DOHH2 (cell line): ENCODE measurements around the gene SBF1.

Experiments
- H3F3A ChIP-seq: fragments of 200-600 bp; sonication (generic), shearing (Covaris generic); 2 replicates; pipeline ENCODE4 v1.6.0; 2016; ENCODE audit warnings: antibody characterized with exemption, mild to moderate bottlenecking; ENCODE audit not compliant: control insufficient read depth, insufficient read depth
- H3K27ac ChIP-seq: fragments of 200-600 bp; sonication (generic); 2 replicates; pipeline ENCODE4 v1.5.1; 2014; ENCODE audit warnings: low read depth, mild to moderate bottlenecking, low read length, moderate library complexity
- H3K27me3 ChIP-seq: fragments of 200-600 bp; sonication (generic); 2 replicates; pipeline ENCODE4 v1.6.1; 2014; ENCODE audit warnings: mild to moderate bottlenecking, low read length, mixed read lengths; ENCODE audit not compliant: control insufficient read depth
- H3K36me3 ChIP-seq: fragments of 200-600 bp; sonication (generic); 2 replicates; pipeline ENCODE4 v1.6.1; 2014; ENCODE audit warnings: mild to moderate bottlenecking, low read length, moderate library complexity, mixed read lengths; ENCODE audit not compliant: control insufficient read depth
- H3K4me1 ChIP-seq: fragments of 200-600 bp; sonication (generic); 2 replicates; pipeline ENCODE4 v1.6.1; 2014; ENCODE audit warnings: mild to moderate bottlenecking, low read length, mixed read lengths; ENCODE audit not compliant: control insufficient read depth
- H3K4me2 ChIP-seq: fragments of 200-600 bp; sonication (generic); 2 replicates; pipeline ENCODE4 v1.6.0; 2014; ENCODE audit warnings: mild to moderate bottlenecking, low read length, moderate library complexity
- H3K4me3 ChIP-seq: fragments of 200-600 bp; sonication (generic); 2 replicates; pipeline ENCODE4 v1.5.1; 2014; ENCODE audit warnings: mild to moderate bottlenecking, low read length, mixed read lengths
- H3K79me2 ChIP-seq: fragments of 200-600 bp; sonication (generic); 2 replicates; pipeline ENCODE4 v1.6.1; 2014; ENCODE audit warnings: mild to moderate bottlenecking, low read length, mixed read lengths; ENCODE audit not compliant: control insufficient read depth
- H3K9me2 ChIP-seq: fragments of 200-600 bp; sonication (generic); replicated peaks from 2 replicates; pipeline ENCODE4 v1.6.1; 2014; ENCODE audit warnings: mild to moderate bottlenecking, low read length, mixed read lengths; ENCODE audit not compliant: control insufficient read depth
- H3K9me3 ChIP-seq: fragments of 200-600 bp; sonication (generic); 2 replicates; pipeline ENCODE4 v1.6.1; 2014; ENCODE audit warnings: antibody characterized with exemption, low read length, mixed read lengths; ENCODE audit not compliant: control insufficient read depth, insufficient read depth
- H4K20me1 ChIP-seq: fragments of 200-600 bp; sonication (generic); 2 replicates; pipeline ENCODE4 v1.6.0; 2014; ENCODE audit warnings: low read depth, mild to moderate bottlenecking, antibody characterized with exemption, low read length, moderate library complexity; ENCODE audit not compliant: control insufficient read depth, insufficient read depth
- EZH2phosphoT487 ChIP-seq: fragments of 200-600 bp; sonication (generic); IDR thresholded peaks from 2 replicates; pipeline ENCODE4 v1.6.1; 2017; ENCODE audit warnings: borderline replicate concordance, mild to moderate bottlenecking, antibody characterized with exemption, low read length, moderate library complexity, mixed read lengths
- TF ChIP-seq, protein P1 (sequence below): fragments of 200-600 bp; sonication (generic); IDR thresholded peaks from one replicate; pipeline ENCODE4 v1.5.1; 2014; ENCODE audit warnings: antibody characterized with exemption, mild to moderate bottlenecking, low read depth, low read length; ENCODE audit not compliant: poor library complexity, severe bottlenecking

SBF1 gene

GRCh38 chr22:50507991-50508884, 33.4 kb upstream of the SBF1 start, which contains the start of gene NCAPH2:
TSS of gene NCAPH2 (plus strand) at chr22:50508224. CDS start at chr22:50508338, 114 bp downstream.
- Histone ChIP-seq H3K27ac (peak within 1 kb of the TSS; percentile 68), H4K20me1 (peaks cover 14% of the 10 kb centered on the region; the same call in 1 of the 2 replicates), H3K36me3 (peaks cover 58% of the 10 kb centered on the region), H3K4me1 (peaks cover 19% of the 10 kb centered on the region), H3K27me3 (no peaks in the 10 kb centered on the region), H3F3A (no peaks in the 10 kb centered on the region), H3K4me2 (peak within 1 kb of the TSS; percentile 99), H3K9me3 (no peaks in the 10 kb centered on the region), H3K9me2 (no peaks in the 10 kb centered on the region), H3K79me2 (peaks cover 80% of the 10 kb centered on the region), H3K4me3 (peak within 1 kb of the TSS; percentile 100)
- no peak for TF ChIP-seq EZH2phosphoT487
- TF ChIP-seq, protein P1, sequence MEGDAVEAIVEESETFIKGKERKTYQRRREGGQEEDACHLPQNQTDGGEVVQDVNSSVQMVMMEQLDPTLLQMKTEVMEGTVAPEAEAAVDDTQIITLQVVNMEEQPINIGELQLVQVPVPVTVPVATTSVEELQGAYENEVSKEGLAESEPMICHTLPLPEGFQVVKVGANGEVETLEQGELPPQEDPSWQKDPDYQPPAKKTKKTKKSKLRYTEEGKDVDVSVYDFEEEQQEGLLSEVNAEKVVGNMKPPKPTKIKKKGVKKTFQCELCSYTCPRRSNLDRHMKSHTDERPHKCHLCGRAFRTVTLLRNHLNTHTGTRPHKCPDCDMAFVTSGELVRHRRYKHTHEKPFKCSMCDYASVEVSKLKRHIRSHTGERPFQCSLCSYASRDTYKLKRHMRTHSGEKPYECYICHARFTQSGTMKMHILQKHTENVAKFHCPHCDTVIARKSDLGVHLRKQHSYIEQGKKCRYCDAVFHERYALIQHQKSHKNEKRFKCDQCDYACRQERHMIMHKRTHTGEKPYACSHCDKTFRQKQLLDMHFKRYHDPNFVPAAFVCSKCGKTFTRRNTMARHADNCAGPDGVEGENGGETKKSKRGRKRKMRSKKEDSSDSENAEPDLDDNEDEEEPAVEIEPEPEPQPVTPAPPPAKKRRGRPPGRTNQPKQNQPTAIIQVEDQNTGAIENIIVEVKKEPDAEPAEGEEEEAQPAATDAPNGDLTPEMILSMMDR = no peak

GRCh38 chr22:50507421-50507990, 32.7 kb upstream of the SBF1 start, which contains the start of gene LMF2:
TSS of gene LMF2 (minus strand) at chr22:50507702. CDS start at chr22:50507675, 27 bp downstream.
- Histone ChIP-seq H3K79me2 (peaks cover 72% of the 10 kb centered on the region), H3K4me3 (peak within 1 kb of the TSS; percentile 100), H3K9me3 (no peaks in the 10 kb centered on the region), H3F3A (no peaks in the 10 kb centered on the region), H3K27ac (peak within 1 kb of the TSS; percentile 68), H3K9me2 (no peaks in the 10 kb centered on the region), H3K4me1 (peaks cover 19% of the 10 kb centered on the region), H3K4me2 (peak within 1 kb of the TSS; percentile 99), H3K36me3 (peaks cover 55% of the 10 kb centered on the region), H4K20me1 (peaks cover 10% of the 10 kb centered on the region; the same call in 1 of the 2 replicates), H3K27me3 (no peaks in the 10 kb centered on the region)
- no peak for TF ChIP-seq EZH2phosphoT487
- TF ChIP-seq, protein P1 = no peak

- H3K9me3 ChIP-seq = no peaks in the 10 kb centered on the region
- H3K4me3 ChIP-seq = peak overlapping the region; percentile 100
- no peaks in the 10 kb centered on the region for H3F3A ChIP-seq
- H3K4me2 ChIP-seq = peak overlapping the region; percentile 99
- peaks cover 10% of the 10 kb centered on the region; the same call in 1 of the 2 replicates for H4K20me1 ChIP-seq
- H3K27me3 ChIP-seq = no peaks in the 10 kb centered on the region
- H3K4me1 ChIP-seq = peaks cover 19% of the 10 kb centered on the region
- H3K27ac ChIP-seq = peak overlapping the region; percentile 68
- H3K36me3 ChIP-seq = peaks cover 48% of the 10 kb centered on the region
- TF ChIP-seq EZH2phosphoT487 = no peak
- TF ChIP-seq, protein P1 = no peak
- H3K9me2 ChIP-seq = no peaks in the 10 kb centered on the region
- H3K79me2 ChIP-seq = peaks cover 66% of the 10 kb centered on the region
Observed at GRCh38 chr22:50506611-50507420, 32.0 kb upstream of the SBF1 start.
